Measurements from ENCODE around the gene RHO.
"Not testable (repeated sequence)": the region's sequence is repeated elsewhere in the genome, so short reads cannot be mapped to it uniquely, and the experiment has no call there.

The RHO gene

GRCh38 chr3:129499604-129500333 lies 28.7 kb upstream of the RHO start:
- not testable (repeated sequence) for DNase-seq (ENCODE audit: low read depth in 1 of 2, low spot score in 1 of 2)

- no peak for DNase-seq (ENCODE audit: low read depth in 1 of 2, low spot score in 1 of 2)
Measured at GRCh38 chr3:129500334-129500658, 28.1 kb upstream of the RHO start.

- DNase-seq (ENCODE audit: low read depth in 1 of 2, low spot score in 1 of 2), result no peak
Measured at GRCh38 chr3:129501630-129502029, 26.8 kb upstream of the RHO start.

GRCh38 chr3:129502641-129503408 lies 25.6 kb upstream of the RHO start:
- no peak for DNase-seq (ENCODE audit: low read depth in 1 of 2, low spot score in 1 of 2)

GRCh38 chr3:129503471-129504291 lies 24.8 kb upstream of the RHO start:
- DNase-seq (ENCODE audit: low read depth in 1 of 2, low spot score in 1 of 2), result no peak

- no peak for DNase-seq (ENCODE audit: low read depth in 1 of 2, low spot score in 1 of 2)
Measured at GRCh38 chr3:129504471-129505100, 23.9 kb upstream of the RHO start.

- DNase-seq (ENCODE audit: low read depth in 1 of 2, low spot score in 1 of 2), result no peak
Measured at GRCh38 chr3:129505341-129505740, 23.1 kb upstream of the RHO start.

GRCh38 chr3:129506231-129506742 lies 22.2 kb upstream of the RHO start:
- no peak for DNase-seq (ENCODE audit: low read depth in 1 of 2, low spot score in 1 of 2)

- no peak for DNase-seq (ENCODE audit: low read depth in 1 of 2, low spot score in 1 of 2)
Measured at GRCh38 chr3:129507181-129507831, 21.1 kb upstream of the RHO start.

- DNase-seq (ENCODE audit: low read depth in 1 of 2, low spot score in 1 of 2), result no peak
Measured at GRCh38 chr3:129512595-129512994, 15.8 kb upstream of the RHO start.

- no peak for DNase-seq (ENCODE audit: low read depth in 1 of 2, low spot score in 1 of 2)
Measured at GRCh38 chr3:129513705-129514104, 14.7 kb upstream of the RHO start.

- no peak for DNase-seq (ENCODE audit: low read depth in 1 of 2, low spot score in 1 of 2)
Measured at GRCh38 chr3:129514110-129514509, 14.3 kb upstream of the RHO start.

GRCh38 chr3:129514563-129514962 lies 13.9 kb upstream of the RHO start:
- no peak for DNase-seq (ENCODE audit: low read depth in 1 of 2, low spot score in 1 of 2)

- not testable (repeated sequence) for DNase-seq (ENCODE audit: low read depth in 1 of 2, low spot score in 1 of 2)
Measured at GRCh38 chr3:129515108-129515820, 13.2 kb upstream of the RHO start.

- DNase-seq (ENCODE audit: low read depth in 1 of 2, low spot score in 1 of 2), result not testable (repeated sequence)
Measured at GRCh38 chr3:129515821-129516432, 12.5 kb upstream of the RHO start.

GRCh38 chr3:129517516-129517915 lies 10.9 kb upstream of the RHO start:
- no peak for DNase-seq (ENCODE audit: low read depth in 1 of 2, low spot score in 1 of 2)

GRCh38 chr3:129518038-129518561 lies 10.3 kb upstream of the RHO start:
- DNase-seq (ENCODE audit: low read depth in 1 of 2, low spot score in 1 of 2), result no peak

- DNase-seq (ENCODE audit: low read depth in 1 of 2, low spot score in 1 of 2), result no peak
Measured at GRCh38 chr3:129518581-129518980, 9.9 kb upstream of the RHO start.

- no peak for DNase-seq (ENCODE audit: low read depth in 1 of 2, low spot score in 1 of 2)
Measured at GRCh38 chr3:129519449-129519848, 9.0 kb upstream of the RHO start.
